ENCODE data around the gene ROBO1.

DNA sequence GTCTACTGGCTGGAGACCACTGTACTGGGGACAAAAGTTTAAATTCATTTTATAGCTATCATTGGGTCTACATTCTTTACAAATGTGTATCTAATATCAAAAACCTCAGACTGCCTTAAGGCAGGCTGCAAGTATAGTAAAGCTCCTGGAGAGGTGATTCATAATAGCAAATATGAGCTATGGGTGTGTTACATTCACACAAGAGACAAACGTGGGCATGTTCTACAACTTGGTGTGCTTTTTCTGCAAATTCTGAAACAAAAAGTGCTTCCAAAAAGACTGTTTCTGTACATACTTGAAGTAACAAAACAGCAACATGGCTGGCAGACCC lies 1101.4 kb downstream of the ROBO1 start:
- TF ChIP-seq, protein P1, sequence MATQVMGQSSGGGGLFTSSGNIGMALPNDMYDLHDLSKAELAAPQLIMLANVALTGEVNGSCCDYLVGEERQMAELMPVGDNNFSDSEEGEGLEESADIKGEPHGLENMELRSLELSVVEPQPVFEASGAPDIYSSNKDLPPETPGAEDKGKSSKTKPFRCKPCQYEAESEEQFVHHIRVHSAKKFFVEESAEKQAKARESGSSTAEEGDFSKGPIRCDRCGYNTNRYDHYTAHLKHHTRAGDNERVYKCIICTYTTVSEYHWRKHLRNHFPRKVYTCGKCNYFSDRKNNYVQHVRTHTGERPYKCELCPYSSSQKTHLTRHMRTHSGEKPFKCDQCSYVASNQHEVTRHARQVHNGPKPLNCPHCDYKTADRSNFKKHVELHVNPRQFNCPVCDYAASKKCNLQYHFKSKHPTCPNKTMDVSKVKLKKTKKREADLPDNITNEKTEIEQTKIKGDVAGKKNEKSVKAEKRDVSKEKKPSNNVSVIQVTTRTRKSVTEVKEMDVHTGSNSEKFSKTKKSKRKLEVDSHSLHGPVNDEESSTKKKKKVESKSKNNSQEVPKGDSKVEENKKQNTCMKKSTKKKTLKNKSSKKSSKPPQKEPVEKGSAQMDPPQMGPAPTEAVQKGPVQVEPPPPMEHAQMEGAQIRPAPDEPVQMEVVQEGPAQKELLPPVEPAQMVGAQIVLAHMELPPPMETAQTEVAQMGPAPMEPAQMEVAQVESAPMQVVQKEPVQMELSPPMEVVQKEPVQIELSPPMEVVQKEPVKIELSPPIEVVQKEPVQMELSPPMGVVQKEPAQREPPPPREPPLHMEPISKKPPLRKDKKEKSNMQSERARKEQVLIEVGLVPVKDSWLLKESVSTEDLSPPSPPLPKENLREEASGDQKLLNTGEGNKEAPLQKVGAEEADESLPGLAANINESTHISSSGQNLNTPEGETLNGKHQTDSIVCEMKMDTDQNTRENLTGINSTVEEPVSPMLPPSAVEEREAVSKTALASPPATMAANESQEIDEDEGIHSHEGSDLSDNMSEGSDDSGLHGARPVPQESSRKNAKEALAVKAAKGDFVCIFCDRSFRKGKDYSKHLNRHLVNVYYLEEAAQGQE (IDR thresholded peaks at IDR 0.05): no peak
- no peak for TF ChIP-seq SP1 (IDR thresholded peaks at IDR 0.05)
- no peak for TF ChIP-seq RXRA (IDR thresholded peaks at IDR 0.05)
- TF ChIP-seq, protein P2, sequence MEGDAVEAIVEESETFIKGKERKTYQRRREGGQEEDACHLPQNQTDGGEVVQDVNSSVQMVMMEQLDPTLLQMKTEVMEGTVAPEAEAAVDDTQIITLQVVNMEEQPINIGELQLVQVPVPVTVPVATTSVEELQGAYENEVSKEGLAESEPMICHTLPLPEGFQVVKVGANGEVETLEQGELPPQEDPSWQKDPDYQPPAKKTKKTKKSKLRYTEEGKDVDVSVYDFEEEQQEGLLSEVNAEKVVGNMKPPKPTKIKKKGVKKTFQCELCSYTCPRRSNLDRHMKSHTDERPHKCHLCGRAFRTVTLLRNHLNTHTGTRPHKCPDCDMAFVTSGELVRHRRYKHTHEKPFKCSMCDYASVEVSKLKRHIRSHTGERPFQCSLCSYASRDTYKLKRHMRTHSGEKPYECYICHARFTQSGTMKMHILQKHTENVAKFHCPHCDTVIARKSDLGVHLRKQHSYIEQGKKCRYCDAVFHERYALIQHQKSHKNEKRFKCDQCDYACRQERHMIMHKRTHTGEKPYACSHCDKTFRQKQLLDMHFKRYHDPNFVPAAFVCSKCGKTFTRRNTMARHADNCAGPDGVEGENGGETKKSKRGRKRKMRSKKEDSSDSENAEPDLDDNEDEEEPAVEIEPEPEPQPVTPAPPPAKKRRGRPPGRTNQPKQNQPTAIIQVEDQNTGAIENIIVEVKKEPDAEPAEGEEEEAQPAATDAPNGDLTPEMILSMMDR (IDR thresholded peaks at IDR 0.05; ENCODE audit: low read depth, low read length, missing input control): no peak
- no peak for TF ChIP-seq YY1 (IDR thresholded peaks at IDR 0.05)
- TF ChIP-seq, protein P3, sequence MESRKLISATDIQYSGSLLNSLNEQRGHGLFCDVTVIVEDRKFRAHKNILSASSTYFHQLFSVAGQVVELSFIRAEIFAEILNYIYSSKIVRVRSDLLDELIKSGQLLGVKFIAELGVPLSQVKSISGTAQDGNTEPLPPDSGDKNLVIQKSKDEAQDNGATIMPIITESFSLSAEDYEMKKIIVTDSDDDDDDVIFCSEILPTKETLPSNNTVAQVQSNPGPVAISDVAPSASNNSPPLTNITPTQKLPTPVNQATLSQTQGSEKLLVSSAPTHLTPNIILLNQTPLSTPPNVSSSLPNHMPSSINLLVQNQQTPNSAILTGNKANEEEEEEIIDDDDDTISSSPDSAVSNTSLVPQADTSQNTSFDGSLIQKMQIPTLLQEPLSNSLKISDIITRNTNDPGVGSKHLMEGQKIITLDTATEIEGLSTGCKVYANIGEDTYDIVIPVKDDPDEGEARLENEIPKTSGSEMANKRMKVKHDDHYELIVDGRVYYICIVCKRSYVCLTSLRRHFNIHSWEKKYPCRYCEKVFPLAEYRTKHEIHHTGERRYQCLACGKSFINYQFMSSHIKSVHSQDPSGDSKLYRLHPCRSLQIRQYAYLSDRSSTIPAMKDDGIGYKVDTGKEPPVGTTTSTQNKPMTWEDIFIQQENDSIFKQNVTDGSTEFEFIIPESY (IDR thresholded peaks at IDR 0.05): no peak
- TF ChIP-seq, protein P4, sequence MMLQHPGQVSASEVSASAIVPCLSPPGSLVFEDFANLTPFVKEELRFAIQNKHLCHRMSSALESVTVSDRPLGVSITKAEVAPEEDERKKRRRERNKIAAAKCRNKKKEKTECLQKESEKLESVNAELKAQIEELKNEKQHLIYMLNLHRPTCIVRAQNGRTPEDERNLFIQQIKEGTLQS (IDR thresholded peaks at IDR 0.05): no peak
- no peak for TF ChIP-seq FOXA1 (IDR thresholded peaks at IDR 0.05)
